ENCODE data around the gene MED25. TPM values are rescaled to one million over a fixed set of nuclear protein-coding genes. Genes with fewer than 3 reads are reported as not detected.

The MED25 gene
- total and polyA plus RNA-seq, 2 of the 8 experiments (the other 6 are each of a cell fraction or from before 2014, with no cell fraction given) = 21.6 to 71.4 TPM

DNA sequence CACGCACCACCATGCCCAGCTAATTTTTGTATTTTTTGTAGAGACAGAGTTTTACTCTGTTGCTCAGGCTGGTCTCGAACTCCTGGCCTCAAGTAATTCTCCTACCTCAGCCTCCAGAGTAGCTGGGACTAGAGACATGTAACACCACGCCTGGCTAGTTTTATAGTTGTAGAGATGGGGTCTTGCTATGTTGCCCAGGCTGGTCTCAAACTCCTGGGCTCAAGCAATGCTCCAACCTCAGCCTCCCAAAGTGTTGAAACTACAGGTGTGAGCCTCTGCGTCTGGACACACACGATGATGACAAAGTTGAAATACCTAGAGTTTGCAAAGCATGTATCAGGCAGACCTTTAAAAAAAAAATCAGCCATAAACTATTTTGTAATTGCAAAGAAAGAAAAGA is 28.3 kb downstream of the MED25 start:
- H2BK12ac ChIP-seq (ENCODE audit: low read depth, low read length) = no peak overlapping the region
- peaks cover 0 to 2% of the 10 kb centered on the region in 2 experiments for H4K20me1 ChIP-seq (replicated peaks in 1 of 2; ENCODE audit: control insufficient read depth in 1 of 2, insufficient read depth in 2 of 2, low read length in 2 of 2)
- no peaks in the 10 kb centered on the region for H3K27me3 ChIP-seq (replicated peaks in 1 of 4; ENCODE audit: control insufficient read depth in 3 of 4, extremely low read depth in 1 of 4, insufficient read depth in 3 of 4, low read length in 3 of 4)
- no peak overlapping the region for H3K4ac ChIP-seq (replicated peaks; ENCODE audit: insufficient read length, low read depth, low read length)
- H3K18ac ChIP-seq (ENCODE audit: extremely low read depth, low read length) = no peak overlapping the region
- no peak overlapping the region for H2BK120ac ChIP-seq (replicated peaks; ENCODE audit: low read depth, low read length)
- no peak overlapping the region for H2AK5ac ChIP-seq (ENCODE audit: low read depth, low read length)
- H4K8ac ChIP-seq (ENCODE audit: extremely low read depth, insufficient read depth, low read length) = no peak overlapping the region
- CTCF ChIA-PET (ENCODE audit: partially characterized antibody) = interaction anchor here (1.4 to 2.5 kb wide), 2 partner anchors 29 to 33 kb away, joined by 3 to 9 read pairs; partner anchors contain the start of gene FUZ
- no peak overlapping the region for H3K4me2 ChIP-seq (ENCODE audit: insufficient read depth in 1 of 2, low read depth in 2 of 2, low read length in 2 of 2)
- no peak overlapping the region for H2BK5ac ChIP-seq (ENCODE audit: low read depth, low read length)
- WGBS, 2 experiments (ENCODE audit: extremely low coverage in 1 of 2, insufficient coverage in 1 of 2, insufficient read length in 1 of 2, insufficient replicate concordance in 2 of 2, low coverage in 1 of 2, low lambda C conversion rate in 2 of 2, missing lambda C conversion rate in 1 of 2) = 75% methylated on average over 5 of the region's 5 CpGs; no CpG with 5 or more reads in 1 of the 2 experiments
- H2BK15ac ChIP-seq (ENCODE audit: low read length) = no peak overlapping the region
- no peak for DNase-seq (ENCODE audit: low read depth in 1 of 2, low spot score in 2 of 2)
- no peak overlapping the region for H3K23ac ChIP-seq (ENCODE audit: insufficient read length)
- H4K5ac ChIP-seq (ENCODE audit: insufficient read length, low read depth, low read length) = no peak overlapping the region
- no peak overlapping the region for H3K14ac ChIP-seq (ENCODE audit: insufficient read length)
- H3K56ac ChIP-seq (replicated peaks; ENCODE audit: insufficient read length, low read depth, low read length) = no peak overlapping the region
- no peak for FAIRE-seq
- H2AFZ ChIP-seq (ENCODE audit: low read length) = no peak overlapping the region
- no peak overlapping the region for H3K4me3 ChIP-seq (ENCODE audit: extremely low read depth in 1 of 4, insufficient read depth in 2 of 4, low read depth in 3 of 4, low read length in 4 of 4)
- H2BK20ac ChIP-seq (ENCODE audit: low read length) = no peak overlapping the region
- no peak overlapping the region for H3K27ac ChIP-seq (ENCODE audit: low read depth, low read length)
- H3K9ac ChIP-seq (replicated peaks in 1 of 4; ENCODE audit: extremely low read depth in 1 of 4, low read depth in 3 of 4, low read length in 3 of 4) = no peak overlapping the region
- H3K79me2 ChIP-seq (ENCODE audit: control insufficient read depth in 1 of 2, insufficient read depth in 2 of 2, low read length in 2 of 2) = peaks cover 0 to 3% of the 10 kb centered on the region in 2 experiments; a peak in 1 of 4 replicates
- H3K79me1 ChIP-seq (ENCODE audit: low read depth, low read length) = peaks cover 3% of the 10 kb centered on the region; the same call in 1 of the 2 replicates
- no peak overlapping the region for H4K91ac ChIP-seq (replicated peaks; ENCODE audit: insufficient read length, low read length)
- 0 out of 8 replicates have a peak, but pooled peaks cover 0 to 3% (median 0%) of the 10 kb centered on the region in 4 experiments for H3K36me3 ChIP-seq (ENCODE audit: control insufficient read depth in 2 of 4, insufficient read depth in 4 of 4, low read length in 3 of 4)
- TF ChIP-seq RAD21 (IDR thresholded peaks at IDR 0.05 in 1 of 2, conservative IDR thresholded peaks at IDR 0.05 in 1 of 2; ENCODE audit: low read depth in 2 of 2, low read length in 2 of 2) = no peak
- H3K4me1 ChIP-seq (replicated peaks in 1 of 4; ENCODE audit: control insufficient read depth in 3 of 4, insufficient read depth in 4 of 4, low read length in 3 of 4) = peaks cover 0 to 3% (median 0%) of the 10 kb centered on the region in 4 experiments; a peak in 3 of 7 replicates
- H3K9me3 ChIP-seq (ENCODE audit: insufficient read depth in 2 of 2, low read depth in 1 of 2, low read length in 1 of 2) = no peaks in the 10 kb centered on the region
- POLR2A ChIA-PET (ENCODE audit: partially characterized antibody) = interaction anchor here (1.1 to 3.3 kb wide), 4 partner anchors 9 to 27 kb away, joined by 3 to 12 read pairs (median 8); no protein-coding TSS in a partner anchor
- peaks cover 4% of the 10 kb centered on the region; the same call in 1 of the 2 replicates for H3K23me2 ChIP-seq (ENCODE audit: low read depth, low read length)
